IMR-90 (cell line): ENCODE data around the gene PIK3R5. TPM values are rescaled to one million over a fixed set of nuclear protein-coding genes. Genes with fewer than 3 reads are reported as not detected.

Experiments
- ATAC-seq: fragments of 200-7000 bp; cut with Tn5 transposase; 2 replicates; pipeline ENCODE4 v1.9.1; 2020; ENCODE audit warnings: low read depth, mild to moderate bottlenecking, moderate library complexity
- BruUV-seq: library from RNA; stranded (reverse); fragments of 400-500 nt; replicated peaks from 2 replicates; lab custom pipeline; 2021; lab: Mats Ljungman, UMichigan
- CTCF ChIA-PET: fragments of 300-600 bp; formaldehyde crosslinking; extraction: SDS; loops from one replicate; lab custom pipeline; 2021; ENCODE audit warnings: antibody characterized with exemption; lab: Yijun Ruan, JAX
- POLR2A ChIA-PET: fragments of 300-600 bp; sonication (Branson Sonifier 250); formaldehyde crosslinking; loops from one replicate; lab custom pipeline; 2022; ENCODE audit warnings: antibody characterized with exemption; ENCODE audit not compliant: unreplicated experiment; lab: Charles Lee
- DNase-seq: peaks from one replicate; pipeline ENCODE4 v3.0.0; 2013
- H2AFZ ChIP-seq: replicated peaks from 2 replicates; pipeline ENCODE3; 2013; ENCODE audit warnings: low read length, mild to moderate bottlenecking; ENCODE audit not compliant: poor library complexity
- H2AK5ac ChIP-seq: 2 replicates; pipeline ENCODE4 v1.6.1; 2013; ENCODE audit warnings: low read depth, low read length, inconsistent platforms
- H2AK9ac ChIP-seq: replicated peaks from 2 replicates; pipeline ENCODE3; 2013; ENCODE audit warnings: mild to moderate bottlenecking, low read depth, low read length, moderate library complexity; ENCODE audit not compliant: poor library complexity
- H2BK120ac ChIP-seq: 2 replicates; pipeline ENCODE4 v1.6.1; 2013; ENCODE audit warnings: low read depth, low read length, inconsistent platforms
- H2BK15ac ChIP-seq: 3 replicates; pipeline ENCODE4 v1.6.1; 2013; ENCODE audit warnings: low read depth, low read length, inconsistent platforms
- H2BK20ac ChIP-seq: 2 replicates; pipeline ENCODE4 v1.6.1; 2013; ENCODE audit warnings: low read depth, mild to moderate bottlenecking, inconsistent platforms, low read length, moderate library complexity
- H2BK5ac ChIP-seq: 2 replicates; pipeline ENCODE4 v1.6.1; 2013; ENCODE audit warnings: mild to moderate bottlenecking, low read depth, low read length, inconsistent platforms; ENCODE audit not compliant: poor library complexity, severe bottlenecking
- H3K14ac ChIP-seq: replicated peaks from 2 replicates; pipeline ENCODE4 v1.6.1; 2013; ENCODE audit warnings: low read depth, low read length, inconsistent platforms
- H3K18ac ChIP-seq: 2 replicates; pipeline ENCODE4 v1.6.1; 2013; ENCODE audit warnings: low read depth, low read length, control low read depth
- H3K23ac ChIP-seq: 2 replicates; pipeline ENCODE4 v1.6.1; 2013; ENCODE audit warnings: low read depth, low read length, inconsistent platforms
- H3K27ac ChIP-seq: 2 replicates; pipeline ENCODE4 v1.5.1; 2013; ENCODE audit warnings: mild to moderate bottlenecking, control low read depth, low read length; ENCODE audit not compliant: insufficient read depth
- H3K27me3 ChIP-seq: 2 replicates; pipeline ENCODE4 v1.6.1; 2013; ENCODE audit warnings: low read length; ENCODE audit not compliant: control insufficient read depth, insufficient read depth
- H3K36me3 ChIP-seq: 2 replicates; pipeline ENCODE4 v1.6.1; 2013; ENCODE audit warnings: low read length, mixed read lengths; ENCODE audit not compliant: control insufficient read depth, insufficient read depth
- H3K4ac ChIP-seq: 2 replicates; pipeline ENCODE4 v1.6.1; 2013; ENCODE audit warnings: low read depth, low read length, inconsistent platforms
- H3K4me1 ChIP-seq: 2 replicates; pipeline ENCODE4 v1.6.1; 2013; ENCODE audit warnings: low read length, mixed read lengths; ENCODE audit not compliant: control insufficient read depth, insufficient read depth
- H3K4me2 ChIP-seq: 2 replicates; pipeline ENCODE4 v1.6.1; 2013; ENCODE audit warnings: low read depth, mild to moderate bottlenecking, control low read depth, low read length, moderate library complexity
- H3K4me3 ChIP-seq: 2 replicates; pipeline ENCODE4 v1.5.1; 2013; ENCODE audit warnings: low read depth, mild to moderate bottlenecking, control low read depth, low read length, moderate library complexity; ENCODE audit not compliant: insufficient read depth
- H3K56ac ChIP-seq: 2 replicates; pipeline ENCODE4 v1.6.1; 2013; ENCODE audit warnings: low read length, inconsistent platforms; ENCODE audit not compliant: insufficient read depth; ENCODE audit errors: extremely low read depth
- H3K79me1 ChIP-seq, 2 experiments: 2 replicates each; pipeline ENCODE4 v1.6.1; 2013; ENCODE audit warnings: low read length in 2 of 2, inconsistent platforms in 1 of 2, low read depth in 1 of 2
- H3K9ac ChIP-seq: 2 replicates; pipeline ENCODE4 v1.6.1; 2013; ENCODE audit warnings: low read depth, low read length, control low read depth
- H3K9me1 ChIP-seq: 2 replicates; pipeline ENCODE4 v1.6.1; 2013; ENCODE audit warnings: low read length, inconsistent platforms; ENCODE audit not compliant: insufficient read depth
- H3K9me3 ChIP-seq: 2 replicates; pipeline ENCODE4 v1.6.1; 2013; ENCODE audit warnings: low read length; ENCODE audit not compliant: control insufficient read depth, insufficient read depth
- H4K20me1 ChIP-seq: 2 replicates; pipeline ENCODE4 v1.6.1; 2013; ENCODE audit warnings: low read length, inconsistent platforms; ENCODE audit not compliant: insufficient read depth
- H4K5ac ChIP-seq: 2 replicates; pipeline ENCODE4 v1.6.1; 2013; ENCODE audit warnings: mild to moderate bottlenecking, low read depth, low read length, control low read depth
- H4K8ac ChIP-seq, 2 experiments: 2 replicates each; pipeline ENCODE4 v1.6.1; 2013; ENCODE audit warnings: low read depth in 2 of 2, low read length in 2 of 2, control low read depth in 1 of 2, inconsistent platforms in 1 of 2
- H4K91ac ChIP-seq: 2 replicates; pipeline ENCODE4 v1.6.1; 2013; ENCODE audit warnings: low read depth, low read length, inconsistent platforms; ENCODE audit not compliant: insufficient read depth
- BHLHE40 ChIP-seq: fragments of 150-350 bp; IDR thresholded peaks from 2 replicates; pipeline ENCODE4 v1.6.1; 2016; ENCODE audit warnings: mild to moderate bottlenecking, low read depth, low read length
- CEBPB ChIP-seq: IDR thresholded peaks from 2 replicates; pipeline ENCODE4 v1.6.1; 2012; ENCODE audit warnings: low read depth, low read length, improper control_type of control experiment
- CHD1 ChIP-seq: IDR thresholded peaks from 2 replicates; pipeline ENCODE4 v1.6.1; 2012; ENCODE audit warnings: low read depth, low read length, improper control_type of control experiment
- FOS ChIP-seq: fragments of 150-350 bp; IDR thresholded peaks from 2 replicates; pipeline ENCODE4 v1.6.1; 2016; ENCODE audit warnings: low read depth, low read length
- MAFK ChIP-seq: IDR thresholded peaks from 2 replicates; pipeline ENCODE4 v1.6.1; 2012; ENCODE audit warnings: low read depth, low read length, improper control_type of control experiment
- MAZ ChIP-seq: IDR thresholded peaks from 2 replicates; pipeline ENCODE4 v1.6.1; 2012; ENCODE audit warnings: low read depth, mild to moderate bottlenecking, low read length, improper control_type of control experiment, moderate library complexity, borderline replicate concordance
- MXI1 ChIP-seq: IDR thresholded peaks from 2 replicates; pipeline ENCODE4 v1.6.1; 2012; ENCODE audit warnings: low read depth, mild to moderate bottlenecking, low read length, moderate library complexity, borderline replicate concordance
- NFE2L2 ChIP-seq: fragments of 150-350 bp; IDR thresholded peaks from 2 replicates; pipeline ENCODE4 v1.6.1; 2016; ENCODE audit warnings: low read depth, mild to moderate bottlenecking, low read length
- POLR2A ChIP-seq: IDR thresholded peaks from 2 replicates; pipeline ENCODE4 v1.6.1; 2012; ENCODE audit warnings: mild to moderate bottlenecking, low read depth, low read length
- RAD21 ChIP-seq: IDR thresholded peaks from 2 replicates; pipeline ENCODE4 v1.6.1; 2012; ENCODE audit warnings: low read length, improper control_type of control experiment
- RCOR1 ChIP-seq: IDR thresholded peaks from 2 replicates; pipeline ENCODE4 v1.6.1; 2012; ENCODE audit warnings: mild to moderate bottlenecking, low read length, improper control_type of control experiment; ENCODE audit not compliant: insufficient replicate concordance
- RFX5 ChIP-seq: IDR thresholded peaks from 2 replicates; pipeline ENCODE4 v1.8.0; 2012; ENCODE audit warnings: low read depth, mild to moderate bottlenecking, low read length, moderate library complexity
- WGBS, 2 experiments: methylation state at CpG; one replicate each; pipeline versions ENCODE4 v1.1.5 to v1.1.7; 2013; ENCODE audit warnings: missing lambda C conversion rate in 2 of 2; ENCODE audit not compliant: insufficient read length in 1 of 2; ENCODE audit errors: extremely low coverage in 2 of 2; 5-methylcytosine and 5-hydroxymethylcytosine counted together
- dilution Hi-C: fragments of 300-500 bp; cut with HindIII; formaldehyde crosslinking; loops from one replicate; pipeline ENCODE4 v1.14.3; 2018; ENCODE audit warnings: low sequenced_read_pairs; ENCODE audit not compliant: unreplicated experiment
- in situ Hi-C: fragments of 300-500 bp; cut with MboI; formaldehyde crosslinking; loops from 3 replicates; pipeline ENCODE4 v1.14.3; 2019; ENCODE audit warnings: low sequenced_read_pairs, inconsistent platforms, mixed read lengths
- intact Hi-C: fragments of 100-400 bp; cut with micrococcal nuclease; formaldehyde crosslinking; loops from 2 replicates; pipeline ENCODE4 v1.10.0; 2022
- polyA plus RNA-seq, 3 experiments: library from polyadenylated mRNA; depleted of rRNA; stranded (reverse); fragments of >200 nt; gene quantifications; 2 replicates each; pipeline ENCODE4 v1.2.3, GENCODE V29; 2012; ENCODE audit warnings: low replicate concordance in 1 of 3
- total RNA-seq: library from RNA; depleted of rRNA; stranded (reverse); fragments of >200 nt; gene quantifications from 2 replicates; pipeline ENCODE4 v1.2.3, GENCODE V29; 2012
- TF ChIP-seq, protein P1 (sequence below): fragments of 150-350 bp; IDR thresholded peaks from 2 replicates; pipeline ENCODE4 v1.6.1; 2016; ENCODE audit warnings: low read depth, mild to moderate bottlenecking, low read length, moderate library complexity, borderline replicate concordance
- TF ChIP-seq, protein P2 (sequence below): conservative IDR thresholded peaks from 2 replicates; pipeline ENCODE4 v1.5.1; 2012; ENCODE audit warnings: mild to moderate bottlenecking, low read depth, low read length, improper control_type of control experiment
- TF ChIP-seq, protein P3 (sequence below): fragments of 150-350 bp; IDR thresholded peaks from 2 replicates; pipeline ENCODE4 v1.6.1; 2017; ENCODE audit warnings: mild to moderate bottlenecking, antibody characterized with exemption, low read length, low read depth

PIK3R5 gene
- total and polyA plus RNA-seq, 2 of the 4 experiments (the other 2 are of a cell fraction), result not detected

DNA sequence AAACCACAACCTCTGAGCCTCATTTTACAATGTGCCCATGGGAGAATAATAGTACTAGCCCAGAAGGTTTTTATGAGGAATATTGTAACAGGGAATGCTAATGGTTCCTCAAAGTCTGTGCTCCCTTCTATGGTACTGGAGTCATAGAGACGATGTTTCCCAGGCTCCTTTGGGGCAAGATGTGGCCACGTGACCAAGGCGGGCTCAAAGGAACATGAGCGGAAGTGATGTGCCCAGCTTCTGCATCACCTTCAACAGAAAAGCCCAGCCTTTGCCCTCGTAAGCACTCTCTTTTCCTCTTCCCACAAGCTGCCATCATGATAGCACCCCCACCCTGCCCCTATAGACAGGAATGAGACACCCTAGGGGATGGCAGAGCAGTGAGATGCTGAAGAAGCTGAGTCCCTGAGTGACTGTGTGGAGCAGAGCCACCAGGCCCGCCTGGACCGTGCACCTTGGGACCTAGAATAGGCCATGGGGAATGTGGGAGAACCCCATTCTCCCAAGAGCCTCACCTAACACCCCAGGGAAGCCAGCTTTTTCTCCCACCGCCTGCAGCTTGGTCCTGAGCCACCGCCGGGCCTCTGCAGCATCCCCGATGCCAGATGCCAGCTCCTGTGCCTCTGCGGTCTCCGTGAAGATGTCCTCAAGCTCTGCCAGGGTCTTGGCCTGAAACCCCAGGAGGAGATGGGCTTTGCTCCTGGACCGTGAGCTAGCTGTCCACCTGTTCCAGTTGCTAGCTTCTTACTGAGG lies 75.9 kb downstream of the PIK3R5 start:
- Histone ChIP-seq H2BK5ac (no peak overlapping the region), H3K4ac (no peak overlapping the region), H2BK120ac (no peak overlapping the region), H3K14ac (no peak overlapping the region), H2BK15ac (no peak overlapping the region), H2AFZ (no peak overlapping the region), H3K9ac (no peak overlapping the region), H4K8ac (no peak overlapping the region), H3K4me2 (no peak overlapping the region), H3K23ac (no peak overlapping the region), H2BK20ac (no peak overlapping the region), H3K18ac (no peak overlapping the region), H4K5ac (no peak overlapping the region), H3K27ac (no peak overlapping the region), H3K9me3 (no peaks in the 10 kb centered on the region; the same call in 1 of the 2 replicates), H3K27me3 (no peaks in the 10 kb centered on the region; the same call in 1 of the 2 replicates), H3K79me1 (no peaks in the 10 kb centered on the region), H3K4me3 (no peak overlapping the region), H2AK5ac (no peak overlapping the region), H4K20me1 (no peaks in the 10 kb centered on the region), H3K56ac (no peak overlapping the region), H4K91ac (no peak overlapping the region), H2AK9ac (no peak overlapping the region), H3K36me3 (no peaks in the 10 kb centered on the region), H3K9me1 (no peaks in the 10 kb centered on the region), H3K4me1 (no peaks in the 10 kb centered on the region)
- ATAC-seq (no peak), DNase-seq (no peak)
- ChIA-PET CTCF (no interaction called here), POLR2A (no interaction called here)
- in situ Hi-C loops (no loop called here), dilution Hi-C loops (no loop called here), intact Hi-C loops (loop anchor here (10.0 kb wide), 1 partner anchor 635 kb away; no protein-coding TSS in a partner anchor)
- BruUV-seq, result no TSS peak
- WGBS, 2 experiments, result 93% methylated on average over 3 of the region's 14 CpGs; no CpG with 5 or more reads in 1 of the 2 experiments
- TF ChIP-seq MXI1, result no peak
- TF ChIP-seq, protein P1, sequence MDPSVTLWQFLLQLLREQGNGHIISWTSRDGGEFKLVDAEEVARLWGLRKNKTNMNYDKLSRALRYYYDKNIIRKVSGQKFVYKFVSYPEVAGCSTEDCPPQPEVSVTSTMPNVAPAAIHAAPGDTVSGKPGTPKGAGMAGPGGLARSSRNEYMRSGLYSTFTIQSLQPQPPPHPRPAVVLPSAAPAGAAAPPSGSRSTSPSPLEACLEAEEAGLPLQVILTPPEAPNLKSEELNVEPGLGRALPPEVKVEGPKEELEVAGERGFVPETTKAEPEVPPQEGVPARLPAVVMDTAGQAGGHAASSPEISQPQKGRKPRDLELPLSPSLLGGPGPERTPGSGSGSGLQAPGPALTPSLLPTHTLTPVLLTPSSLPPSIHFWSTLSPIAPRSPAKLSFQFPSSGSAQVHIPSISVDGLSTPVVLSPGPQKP, result no peak
- no peak for TF ChIP-seq BHLHE40
- TF ChIP-seq RFX5, result no peak
- TF ChIP-seq NFE2L2, result no peak
- TF ChIP-seq MAZ, result no peak
- no peak for TF ChIP-seq RAD21
- TF ChIP-seq, protein P2, sequence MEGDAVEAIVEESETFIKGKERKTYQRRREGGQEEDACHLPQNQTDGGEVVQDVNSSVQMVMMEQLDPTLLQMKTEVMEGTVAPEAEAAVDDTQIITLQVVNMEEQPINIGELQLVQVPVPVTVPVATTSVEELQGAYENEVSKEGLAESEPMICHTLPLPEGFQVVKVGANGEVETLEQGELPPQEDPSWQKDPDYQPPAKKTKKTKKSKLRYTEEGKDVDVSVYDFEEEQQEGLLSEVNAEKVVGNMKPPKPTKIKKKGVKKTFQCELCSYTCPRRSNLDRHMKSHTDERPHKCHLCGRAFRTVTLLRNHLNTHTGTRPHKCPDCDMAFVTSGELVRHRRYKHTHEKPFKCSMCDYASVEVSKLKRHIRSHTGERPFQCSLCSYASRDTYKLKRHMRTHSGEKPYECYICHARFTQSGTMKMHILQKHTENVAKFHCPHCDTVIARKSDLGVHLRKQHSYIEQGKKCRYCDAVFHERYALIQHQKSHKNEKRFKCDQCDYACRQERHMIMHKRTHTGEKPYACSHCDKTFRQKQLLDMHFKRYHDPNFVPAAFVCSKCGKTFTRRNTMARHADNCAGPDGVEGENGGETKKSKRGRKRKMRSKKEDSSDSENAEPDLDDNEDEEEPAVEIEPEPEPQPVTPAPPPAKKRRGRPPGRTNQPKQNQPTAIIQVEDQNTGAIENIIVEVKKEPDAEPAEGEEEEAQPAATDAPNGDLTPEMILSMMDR, result no peak
- TF ChIP-seq, protein P3, sequence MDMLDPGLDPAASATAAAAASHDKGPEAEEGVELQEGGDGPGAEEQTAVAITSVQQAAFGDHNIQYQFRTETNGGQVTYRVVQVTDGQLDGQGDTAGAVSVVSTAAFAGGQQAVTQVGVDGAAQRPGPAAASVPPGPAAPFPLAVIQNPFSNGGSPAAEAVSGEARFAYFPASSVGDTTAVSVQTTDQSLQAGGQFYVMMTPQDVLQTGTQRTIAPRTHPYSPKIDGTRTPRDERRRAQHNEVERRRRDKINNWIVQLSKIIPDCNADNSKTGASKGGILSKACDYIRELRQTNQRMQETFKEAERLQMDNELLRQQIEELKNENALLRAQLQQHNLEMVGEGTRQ, result no peak
- no peak for TF ChIP-seq FOS
- TF ChIP-seq CEBPB, result no peak
- TF ChIP-seq MAFK, result no peak
- TF ChIP-seq RCOR1, result no peak
- TF ChIP-seq CHD1, result no peak
- no peak for TF ChIP-seq POLR2A
